SK-N-SH (cell line): Measurements from ENCODE around the gene HYPK.

Source experiments
- CHD2 ChIP-seq: fragments of 150-350 bp; IDR thresholded peaks from 2 replicates; pipeline ENCODE4 v1.6.1; 2018; ENCODE audit warnings: low read length; ENCODE audit not compliant: partially characterized antibody
- CTCF ChIP-seq: fragments of 200-600 bp; sonication (generic); IDR thresholded peaks from 2 replicates; pipeline ENCODE4 v1.6.1; 2017; ENCODE audit warnings: antibody characterized with exemption, mild to moderate bottlenecking, moderate library complexity
- EP300 ChIP-seq, 2 experiments: IDR thresholded peaks; 2 replicates each; pipeline versions ENCODE4 v1.4.0 to v1.6.1; 2012; ENCODE audit warnings: borderline replicate concordance in 1 of 2, low read depth in 1 of 2, low read length in 1 of 2
- EZH2phosphoT487 ChIP-seq: fragments of 200-600 bp; sonication (generic); IDR thresholded peaks from 2 replicates; pipeline ENCODE4 v1.6.1; 2017; ENCODE audit warnings: low read depth, mixed run types, mild to moderate bottlenecking, antibody characterized with exemption, moderate library complexity, borderline replicate concordance
- FOXM1 ChIP-seq: IDR thresholded peaks from 2 replicates; pipeline ENCODE4 v1.4.0; 2012; ENCODE audit warnings: low read depth, mild to moderate bottlenecking
- GABPA ChIP-seq: IDR thresholded peaks from 2 replicates; pipeline ENCODE4 v1.4.0; 2012; ENCODE audit warnings: low read depth, mild to moderate bottlenecking
- JUND ChIP-seq: IDR thresholded peaks from 2 replicates; pipeline ENCODE4 v1.4.0; 2012
- PBX3 ChIP-seq: IDR thresholded peaks from 2 replicates; pipeline ENCODE4; 2012
- POLR2AphosphoS5 ChIP-seq: IDR thresholded peaks from 2 replicates; pipeline ENCODE4 v1.6.1; 2012; ENCODE audit warnings: low read depth, low read length
- SMC3 ChIP-seq: IDR thresholded peaks from 2 replicates; pipeline ENCODE4 v1.6.1; 2012; ENCODE audit warnings: low read depth, low read length, improper control_type of control experiment
- TAF1 ChIP-seq: IDR thresholded peaks from 2 replicates; pipeline ENCODE4 v1.6.1; 2012; ENCODE audit warnings: low read depth, mild to moderate bottlenecking, low read length, moderate library complexity, borderline replicate concordance
- TF ChIP-seq, protein P1 (sequence below): IDR thresholded peaks from 2 replicates; pipeline ENCODE4 v1.6.1; 2012; ENCODE audit warnings: mild to moderate bottlenecking, low read depth, low read length, moderate library complexity
- TF ChIP-seq, protein P2 (sequence below): IDR thresholded peaks from 2 replicates; pipeline ENCODE4 v1.4.0; 2012; ENCODE audit warnings: low read depth
- TF ChIP-seq, protein P3 (sequence below): IDR thresholded peaks from 2 replicates; pipeline ENCODE4 v1.4.0; 2012; ENCODE audit warnings: low read depth, borderline replicate concordance

GRCh38 chr15:43779016-43779415 lies 21.4 kb upstream of the HYPK start:
- TF ChIP-seq CHD2 (no peak), PBX3 (no peak), EZH2phosphoT487 (no peak), CTCF (no peak), TAF1 (no peak), POLR2AphosphoS5 (no peak), JUND (no peak), GABPA (no peak), EP300 (IDR thresholded peaks at IDR 0.05; ENCODE audit: borderline replicate concordance in 1 of 2, low read depth in 1 of 2, low read length in 1 of 2) (no peak), SMC3 (no peak), FOXM1 (no peak)
- TF ChIP-seq, protein P1, sequence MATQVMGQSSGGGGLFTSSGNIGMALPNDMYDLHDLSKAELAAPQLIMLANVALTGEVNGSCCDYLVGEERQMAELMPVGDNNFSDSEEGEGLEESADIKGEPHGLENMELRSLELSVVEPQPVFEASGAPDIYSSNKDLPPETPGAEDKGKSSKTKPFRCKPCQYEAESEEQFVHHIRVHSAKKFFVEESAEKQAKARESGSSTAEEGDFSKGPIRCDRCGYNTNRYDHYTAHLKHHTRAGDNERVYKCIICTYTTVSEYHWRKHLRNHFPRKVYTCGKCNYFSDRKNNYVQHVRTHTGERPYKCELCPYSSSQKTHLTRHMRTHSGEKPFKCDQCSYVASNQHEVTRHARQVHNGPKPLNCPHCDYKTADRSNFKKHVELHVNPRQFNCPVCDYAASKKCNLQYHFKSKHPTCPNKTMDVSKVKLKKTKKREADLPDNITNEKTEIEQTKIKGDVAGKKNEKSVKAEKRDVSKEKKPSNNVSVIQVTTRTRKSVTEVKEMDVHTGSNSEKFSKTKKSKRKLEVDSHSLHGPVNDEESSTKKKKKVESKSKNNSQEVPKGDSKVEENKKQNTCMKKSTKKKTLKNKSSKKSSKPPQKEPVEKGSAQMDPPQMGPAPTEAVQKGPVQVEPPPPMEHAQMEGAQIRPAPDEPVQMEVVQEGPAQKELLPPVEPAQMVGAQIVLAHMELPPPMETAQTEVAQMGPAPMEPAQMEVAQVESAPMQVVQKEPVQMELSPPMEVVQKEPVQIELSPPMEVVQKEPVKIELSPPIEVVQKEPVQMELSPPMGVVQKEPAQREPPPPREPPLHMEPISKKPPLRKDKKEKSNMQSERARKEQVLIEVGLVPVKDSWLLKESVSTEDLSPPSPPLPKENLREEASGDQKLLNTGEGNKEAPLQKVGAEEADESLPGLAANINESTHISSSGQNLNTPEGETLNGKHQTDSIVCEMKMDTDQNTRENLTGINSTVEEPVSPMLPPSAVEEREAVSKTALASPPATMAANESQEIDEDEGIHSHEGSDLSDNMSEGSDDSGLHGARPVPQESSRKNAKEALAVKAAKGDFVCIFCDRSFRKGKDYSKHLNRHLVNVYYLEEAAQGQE = no peak
- TF ChIP-seq, protein P2, sequence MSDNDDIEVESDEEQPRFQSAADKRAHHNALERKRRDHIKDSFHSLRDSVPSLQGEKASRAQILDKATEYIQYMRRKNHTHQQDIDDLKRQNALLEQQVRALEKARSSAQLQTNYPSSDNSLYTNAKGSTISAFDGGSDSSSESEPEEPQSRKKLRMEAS = no peak
- TF ChIP-seq, protein P3, sequence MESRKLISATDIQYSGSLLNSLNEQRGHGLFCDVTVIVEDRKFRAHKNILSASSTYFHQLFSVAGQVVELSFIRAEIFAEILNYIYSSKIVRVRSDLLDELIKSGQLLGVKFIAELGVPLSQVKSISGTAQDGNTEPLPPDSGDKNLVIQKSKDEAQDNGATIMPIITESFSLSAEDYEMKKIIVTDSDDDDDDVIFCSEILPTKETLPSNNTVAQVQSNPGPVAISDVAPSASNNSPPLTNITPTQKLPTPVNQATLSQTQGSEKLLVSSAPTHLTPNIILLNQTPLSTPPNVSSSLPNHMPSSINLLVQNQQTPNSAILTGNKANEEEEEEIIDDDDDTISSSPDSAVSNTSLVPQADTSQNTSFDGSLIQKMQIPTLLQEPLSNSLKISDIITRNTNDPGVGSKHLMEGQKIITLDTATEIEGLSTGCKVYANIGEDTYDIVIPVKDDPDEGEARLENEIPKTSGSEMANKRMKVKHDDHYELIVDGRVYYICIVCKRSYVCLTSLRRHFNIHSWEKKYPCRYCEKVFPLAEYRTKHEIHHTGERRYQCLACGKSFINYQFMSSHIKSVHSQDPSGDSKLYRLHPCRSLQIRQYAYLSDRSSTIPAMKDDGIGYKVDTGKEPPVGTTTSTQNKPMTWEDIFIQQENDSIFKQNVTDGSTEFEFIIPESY = no peak
